ENCODE results near the gene SLC18B1. TPM values are rescaled to one million over a fixed set of nuclear protein-coding genes. Genes with fewer than 3 reads are reported as not detected.

Gene SLC18B1
- total RNA-seq, 2 donors from 2014 or later = 3.2 to 3.9 TPM

DNA sequence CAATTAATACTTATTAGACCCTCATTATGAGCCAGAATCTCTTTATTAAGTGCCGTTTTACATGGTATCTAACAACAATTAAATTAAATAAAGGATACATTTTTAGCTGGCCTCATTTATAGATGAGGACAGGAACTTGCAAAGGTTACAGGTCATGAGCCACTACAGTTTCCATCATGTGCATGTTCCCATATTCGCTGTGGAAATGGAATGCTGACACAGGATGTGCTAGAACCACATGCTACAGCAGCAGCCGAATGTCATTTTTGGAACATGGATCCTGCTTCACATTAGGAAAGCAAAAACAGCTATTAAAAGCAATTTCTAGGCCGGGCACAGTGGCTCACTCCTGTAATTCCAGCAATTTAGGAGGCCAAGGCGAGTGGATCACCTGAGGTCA, 5.9 kb downstream of the SLC18B1 start:
- TF ChIP-seq, protein P1, sequence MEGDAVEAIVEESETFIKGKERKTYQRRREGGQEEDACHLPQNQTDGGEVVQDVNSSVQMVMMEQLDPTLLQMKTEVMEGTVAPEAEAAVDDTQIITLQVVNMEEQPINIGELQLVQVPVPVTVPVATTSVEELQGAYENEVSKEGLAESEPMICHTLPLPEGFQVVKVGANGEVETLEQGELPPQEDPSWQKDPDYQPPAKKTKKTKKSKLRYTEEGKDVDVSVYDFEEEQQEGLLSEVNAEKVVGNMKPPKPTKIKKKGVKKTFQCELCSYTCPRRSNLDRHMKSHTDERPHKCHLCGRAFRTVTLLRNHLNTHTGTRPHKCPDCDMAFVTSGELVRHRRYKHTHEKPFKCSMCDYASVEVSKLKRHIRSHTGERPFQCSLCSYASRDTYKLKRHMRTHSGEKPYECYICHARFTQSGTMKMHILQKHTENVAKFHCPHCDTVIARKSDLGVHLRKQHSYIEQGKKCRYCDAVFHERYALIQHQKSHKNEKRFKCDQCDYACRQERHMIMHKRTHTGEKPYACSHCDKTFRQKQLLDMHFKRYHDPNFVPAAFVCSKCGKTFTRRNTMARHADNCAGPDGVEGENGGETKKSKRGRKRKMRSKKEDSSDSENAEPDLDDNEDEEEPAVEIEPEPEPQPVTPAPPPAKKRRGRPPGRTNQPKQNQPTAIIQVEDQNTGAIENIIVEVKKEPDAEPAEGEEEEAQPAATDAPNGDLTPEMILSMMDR (IDR thresholded peaks at IDR 0.05) = no peak
- DNase-seq (ENCODE audit: low spot score) = no peak
- H3K27ac ChIP-seq = no peak overlapping the region
- no peak overlapping the region for H3K4me3 ChIP-seq
- H3K4me1 ChIP-seq = no peaks in the 10 kb centered on the region
- no peaks in the 10 kb centered on the region for H3K27me3 ChIP-seq
- H3K9me3 ChIP-seq = no peaks in the 10 kb centered on the region
- H3K36me3 ChIP-seq = no peaks in the 10 kb centered on the region

DNA sequence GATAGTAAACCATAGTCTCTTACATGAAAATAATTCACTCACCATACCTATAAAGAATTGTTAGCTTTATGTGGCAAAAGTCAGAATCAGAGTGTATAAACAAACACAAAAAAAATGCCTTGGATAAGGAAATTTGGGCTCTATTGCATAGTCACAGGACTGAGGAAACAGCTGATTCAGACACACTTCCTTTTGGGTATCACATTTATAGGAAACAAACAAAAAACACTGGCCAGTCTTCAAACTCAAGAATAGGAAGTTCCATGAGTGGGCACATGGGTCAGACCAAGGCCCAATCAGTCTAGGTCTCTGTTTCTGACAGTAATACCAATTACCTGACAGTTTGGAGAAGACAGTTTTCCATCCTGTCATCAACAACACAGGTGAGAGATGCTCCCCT, 8.0 kb downstream of the SLC18B1 start:
- H3K9me3 ChIP-seq = no peaks in the 10 kb centered on the region
- H3K4me3 ChIP-seq = no peak overlapping the region
- H3K4me1 ChIP-seq = no peaks in the 10 kb centered on the region
- H3K27me3 ChIP-seq = no peaks in the 10 kb centered on the region
- TF ChIP-seq, protein P1 (IDR thresholded peaks at IDR 0.05) = no peak
- no peak for DNase-seq (ENCODE audit: low spot score)
- H3K36me3 ChIP-seq = no peaks in the 10 kb centered on the region
- no peak overlapping the region for H3K27ac ChIP-seq

DNA sequence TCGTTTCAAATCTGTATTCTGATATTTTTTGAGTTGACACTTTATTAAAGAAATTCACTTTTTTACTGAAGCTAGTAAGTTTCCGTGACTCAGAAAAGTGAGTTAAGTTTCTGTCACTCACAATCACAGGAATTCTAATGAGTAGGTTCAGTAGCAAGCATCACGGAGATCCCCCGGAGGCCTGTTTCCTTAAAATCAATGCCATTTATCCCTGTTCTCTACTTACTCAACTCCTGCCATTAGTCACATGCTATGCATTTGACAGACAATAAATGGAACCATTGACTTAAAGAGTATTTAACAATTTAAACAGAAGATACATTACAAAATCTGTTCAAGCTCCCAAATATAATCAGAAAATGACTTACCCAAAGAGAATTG, 9.1 kb downstream of the SLC18B1 start:
- H3K4me1 ChIP-seq = no peaks in the 10 kb centered on the region
- H3K27ac ChIP-seq = no peak overlapping the region
- no peak for DNase-seq (ENCODE audit: low spot score)
- no peaks in the 10 kb centered on the region for H3K27me3 ChIP-seq
- no peaks in the 10 kb centered on the region for H3K36me3 ChIP-seq
- no peak overlapping the region for H3K4me3 ChIP-seq
- TF ChIP-seq, protein P1 (IDR thresholded peaks at IDR 0.05) = no peak
- H3K9me3 ChIP-seq = no peaks in the 10 kb centered on the region

DNA sequence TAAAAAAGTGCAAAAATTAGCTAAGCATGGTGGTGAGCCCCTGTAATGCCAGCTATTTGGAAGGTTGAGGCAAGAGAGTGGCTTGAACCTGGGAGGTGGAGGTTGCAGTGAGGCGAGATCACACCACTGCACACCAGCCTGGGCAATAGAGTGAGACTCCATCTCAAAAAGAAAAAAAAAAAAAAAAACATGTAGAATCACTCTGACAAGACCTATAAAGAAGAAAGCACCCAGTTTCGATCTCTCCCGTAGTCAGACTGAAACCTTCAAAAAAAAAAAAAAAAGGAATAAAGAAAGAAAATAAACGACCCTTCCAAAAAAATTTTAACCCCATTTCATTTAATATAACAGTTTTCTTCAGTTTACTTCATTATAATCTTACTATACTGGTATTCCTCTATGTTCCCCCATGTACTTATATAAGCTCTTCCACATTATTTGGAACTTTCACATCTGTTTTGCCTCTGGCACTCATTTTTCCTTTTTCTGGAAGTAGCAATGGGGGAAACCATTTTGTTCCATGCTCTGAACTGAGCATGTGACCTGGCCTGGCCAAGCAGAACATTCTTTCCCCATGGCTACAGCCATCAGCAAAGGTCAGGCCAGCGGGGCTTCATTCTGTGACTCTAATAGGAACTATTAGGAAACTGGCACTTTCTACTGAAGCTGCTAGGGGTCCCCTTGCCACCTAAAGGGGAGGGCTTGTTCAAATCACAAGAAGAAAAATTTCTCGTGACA, 9.6 kb downstream of the SLC18B1 start:
- TF ChIP-seq, protein P1 (IDR thresholded peaks at IDR 0.05) = no peak
- no peaks in the 10 kb centered on the region for H3K27me3 ChIP-seq
- H3K4me1 ChIP-seq = no peaks in the 10 kb centered on the region
- DNase-seq (ENCODE audit: low spot score) = no peak
- no peak overlapping the region for H3K4me3 ChIP-seq
- no peaks in the 10 kb centered on the region for H3K9me3 ChIP-seq
- H3K27ac ChIP-seq = no peak overlapping the region
- no peaks in the 10 kb centered on the region for H3K36me3 ChIP-seq

DNA sequence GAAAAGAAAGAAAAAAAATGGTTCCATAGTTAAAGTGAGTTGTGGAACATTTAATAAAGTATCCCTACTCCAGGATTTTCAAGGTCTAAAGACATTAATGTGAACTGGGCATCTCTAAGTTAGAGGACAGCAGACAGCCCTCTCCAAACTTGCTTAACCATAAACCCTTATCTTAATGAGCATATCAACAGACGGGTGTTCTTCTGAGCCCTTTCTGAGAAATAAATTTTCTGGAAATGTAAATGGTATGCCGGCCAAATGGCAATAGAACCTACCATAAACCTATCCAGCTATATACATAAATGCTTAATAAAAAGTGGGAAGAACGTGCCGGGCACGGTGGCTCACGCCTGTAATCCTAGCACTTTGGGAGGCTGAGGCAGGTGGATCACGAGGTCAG, 12.5 kb downstream of the SLC18B1 start:
- H3K4me3 ChIP-seq = no peak overlapping the region
- peaks cover 11% of the 10 kb centered on the region for H3K36me3 ChIP-seq
- no peaks in the 10 kb centered on the region for H3K27me3 ChIP-seq
- no peaks in the 10 kb centered on the region for H3K4me1 ChIP-seq
- TF ChIP-seq, protein P1 (IDR thresholded peaks at IDR 0.05) = no peak
- no peak overlapping the region for H3K27ac ChIP-seq
- DNase-seq (ENCODE audit: low spot score) = no peak
- no peaks in the 10 kb centered on the region for H3K9me3 ChIP-seq
